Thyroid gland (tissue), 4 donors: ENCODE measurements around the gene ZNF385B.

Experiments
- CTCF ChIP-seq, 6 experiments: fragments of 200-600 bp in 3 of 6; fragments of 450-650 bp in 3 of 6; sonication (generic) in 3 of 6; IDR thresholded peaks; one replicate each; pipeline ENCODE4 v1.5.1; 2016 to 2019; ENCODE audit warnings: antibody characterized with exemption in 6 of 6, mild to moderate bottlenecking in 2 of 6, inconsistent platforms in 1 of 6, moderate library complexity in 1 of 6
- POLR2A ChIP-seq, 2 donors: fragments of 450-650 bp; IDR thresholded peaks; one replicate each; pipeline ENCODE4 v1.6.1; 2017; ENCODE audit warnings: antibody characterized with exemption in 2 of 2, mild to moderate bottlenecking in 2 of 2, moderate library complexity in 1 of 2

GRCh38 chr2:179428649-179429048 lies 432.8 kb downstream of the ZNF385B start:
- TF ChIP-seq CTCF (IDR thresholded peaks at IDR 0.05) (no peak), POLR2A (IDR thresholded peaks at IDR 0.05) (no peak)
